ENCODE measurements around the gene SEC61B. TPM values are rescaled to one million over a fixed set of nuclear protein-coding genes. Genes with fewer than 3 reads are reported as not detected.

Gene SEC61B
- total RNA-seq, 1 experiment from 2014 or later = 125 TPM

GRCh38 chr9:99180662-99181061 lies 41.4 kb upstream of the SEC61B start:
- H3K36me3 ChIP-seq (ENCODE audit: control insufficient read depth in 1 of 2, insufficient read depth in 2 of 2, low read length in 2 of 2) = no peaks in the 10 kb centered on the region
- H3K9ac ChIP-seq (ENCODE audit: low read length) = no peak overlapping the region
- no peak overlapping the region for H3K4me3 ChIP-seq (replicated peaks in 1 of 2; ENCODE audit: low read depth in 1 of 2, low read length in 2 of 2)
- POLR2A ChIA-PET = no interaction called here
- no peaks in the 10 kb centered on the region for H3K9me3 ChIP-seq (ENCODE audit: control insufficient read depth in 1 of 2, insufficient read depth in 1 of 2, low read depth in 1 of 2, low read length in 2 of 2)
- no peak for ATAC-seq
- no TSS peak for BruUV-seq (replicated peaks)
- no peaks in the 10 kb centered on the region for H3K9me2 ChIP-seq (ENCODE audit: insufficient read depth)
- no peaks in the 10 kb centered on the region for H3K79me2 ChIP-seq (ENCODE audit: insufficient read depth, low read length)
- H3K27ac ChIP-seq (ENCODE audit: low read depth, low read length) = no peak overlapping the region
- no peak for TF ChIP-seq SRF (IDR thresholded peaks at IDR 0.05; ENCODE audit: low read depth)
- no peak for TF ChIP-seq EZH2phosphoT487 (IDR thresholded peaks at IDR 0.05; ENCODE audit: borderline replicate concordance)
- no peak for TF ChIP-seq CEBPB (IDR thresholded peaks at IDR 0.05; ENCODE audit: low read depth)
- no peak for TF ChIP-seq ZFX (IDR thresholded peaks at IDR 0.05)
- no peak for TF ChIP-seq REST (IDR thresholded peaks at IDR 0.05; ENCODE audit: low read depth)
- no peak for TF ChIP-seq FOSL1 (IDR thresholded peaks at IDR 0.05; ENCODE audit: low read depth)
- no peak for TF ChIP-seq ZBTB33 (IDR thresholded peaks at IDR 0.05; ENCODE audit: extremely low read depth, insufficient replicate concordance, low read length)
- no peak for TF ChIP-seq MAX (IDR thresholded peaks at IDR 0.05)
- TF ChIP-seq ELF1 (IDR thresholded peaks at IDR 0.05; ENCODE audit: borderline replicate concordance, low read depth) = no peak
- TF ChIP-seq SIN3A (IDR thresholded peaks at IDR 0.05; ENCODE audit: low read depth) = no peak
- TF ChIP-seq CBX3 (IDR thresholded peaks at IDR 0.05; ENCODE audit: low read depth) = no peak
- TF ChIP-seq YY1 (IDR thresholded peaks at IDR 0.05; ENCODE audit: extremely low read depth, insufficient replicate concordance, low read depth, low read length) = no peak
- no peak for TF ChIP-seq POLR2A (IDR thresholded peaks at IDR 0.05; ENCODE audit: borderline replicate concordance, extremely low read depth, insufficient read depth, insufficient read length)
- TF ChIP-seq CTCF (IDR thresholded peaks at IDR 0.05 in 2 of 3, conservative IDR thresholded peaks at IDR 0.05 in 1 of 3; ENCODE audit: borderline replicate concordance in 1 of 3, insufficient read depth in 1 of 3, low read depth in 2 of 3, low read length in 2 of 3) = no peak
- H3K4me2 ChIP-seq (ENCODE audit: low read length) = no peak overlapping the region
- H4K20me1 ChIP-seq (ENCODE audit: insufficient read depth) = no peaks in the 10 kb centered on the region
- no peaks in the 10 kb centered on the region for H3K27me3 ChIP-seq (ENCODE audit: insufficient read depth, low read length)
- RAD21 ChIA-PET (ENCODE audit: low non-redundant PET in 1 of 2, low total read pairs in 2 of 2, uncharacterized antibody in 2 of 2, unreplicated experiment in 2 of 2) = no interaction called here
- CTCF ChIA-PET = no interaction called here
- no peak for DNase-seq (ENCODE audit: low read depth, low spot score)
- H2AFZ ChIP-seq (ENCODE audit: low read depth, low read length, poor library complexity, severe bottlenecking) = no peak overlapping the region
- H3K4me1 ChIP-seq (ENCODE audit: control insufficient read depth in 1 of 2, insufficient read depth in 2 of 2, low read length in 2 of 2) = peaks cover 0 to 4% of the 10 kb centered on the region in 2 experiments; a peak in 1 of 4 replicates
- intact Hi-C loops (cut with micrococcal nuclease) = loop anchor here (10.0 kb wide), 3 partner anchors 624 to 1044 kb away; no protein-coding TSS in a partner anchor
